Activated CD8-positive, alpha-beta T cell treated with anti-CD3 and anti-CD28 coated beads for 36 hours (primary cell): ENCODE measurements around the gene HCST. TPM values are rescaled to one million over a fixed set of nuclear protein-coding genes. Genes with fewer than 3 reads are reported as not detected.

Source experiments
- ATAC-seq: fragments of 200-7000 bp; cut with Tn5 transposase; one replicate; pipeline ENCODE4 v1.10.0; 2021; ENCODE audit warnings: mild to moderate bottlenecking, moderate library complexity
- CTCF ChIA-PET: fragments of 350-600 bp; sonication (Branson Sonifier 250); formaldehyde crosslinking; loops from one replicate; lab custom pipeline; 2021; ENCODE audit warnings: antibody characterized with exemption; lab: Charles Lee
- POLR2A ChIA-PET: fragments of 350-600 bp; sonication (Branson Sonifier 250); formaldehyde crosslinking; loops from one replicate; lab custom pipeline; 2021; ENCODE audit warnings: antibody characterized with exemption; lab: Charles Lee
- DNase-seq: peaks from one replicate; pipeline ENCODE4 v3.0.0-alpha.2; 2020
- H3K27ac Mint-ChIP-seq: one replicate; pipeline ENCODE4 v1.8.0; 2021; ENCODE audit warnings: mild to moderate bottlenecking, mixed read lengths
- H3K27me3 Mint-ChIP-seq: one replicate; pipeline ENCODE4 v1.8.0; 2021; ENCODE audit warnings: mixed read lengths
- H3K36me3 Mint-ChIP-seq: one replicate; pipeline ENCODE4 v1.8.0; 2021; ENCODE audit warnings: low read depth, mixed read lengths
- H3K4me1 Mint-ChIP-seq: one replicate; pipeline ENCODE4 v1.8.0; 2021; ENCODE audit warnings: low read depth, mixed read lengths
- H3K4me3 Mint-ChIP-seq: one replicate; pipeline ENCODE4 v1.8.0; 2021; ENCODE audit warnings: mild to moderate bottlenecking, moderate library complexity, mixed read lengths
- H3K9me3 Mint-ChIP-seq: one replicate; pipeline ENCODE4 v1.8.0; 2021; ENCODE audit warnings: mixed read lengths
- intact Hi-C: fragments of 100-400 bp; cut with micrococcal nuclease; formaldehyde crosslinking; loops from one replicate; pipeline ENCODE4 v1.10.0; 2022
- total RNA-seq, 2 experiments: library from RNA; stranded (reverse); gene quantifications; one replicate each; pipeline ENCODE4 v1.2.3, GENCODE V29; 2021
- TF ChIP-seq, protein P1 (sequence below): fragments of 200-600 bp; IDR thresholded peaks from one replicate; pipeline ENCODE4 v1.8.0; 2022; ENCODE audit warnings: antibody characterized with exemption, mild to moderate bottlenecking

The HCST gene
- total RNA-seq, 2 experiments from 2014 or later, result 57.1 to 72.0 TPM

DNA sequence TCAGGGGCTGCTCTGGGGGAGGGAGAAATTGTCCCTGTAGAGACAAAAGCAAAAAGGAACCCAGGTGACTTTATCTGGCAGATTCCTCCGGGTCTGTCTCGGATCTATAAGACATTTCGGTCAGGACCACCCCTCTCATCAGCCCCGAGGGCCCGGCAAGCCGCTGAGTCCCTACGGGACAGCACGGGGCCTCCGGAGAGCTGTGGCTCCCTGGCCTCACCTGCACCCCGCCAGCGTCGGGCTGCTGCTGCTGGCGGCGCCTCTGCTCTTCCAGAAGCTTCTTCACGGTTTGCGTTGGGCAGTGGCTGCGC lies 3.9 kb upstream of the HCST start:
- intact Hi-C loops, result no loop called here
- Mint-ChIP-seq H3K4me3 (peak overlapping the region; percentile 86), H3K27me3 (no peaks in the 10 kb centered on the region), H3K36me3 (peaks cover 60% of the 10 kb centered on the region), H3K4me1 (peaks cover 38% of the 10 kb centered on the region), H3K9me3 (no peaks in the 10 kb centered on the region), H3K27ac (peak overlapping the region; percentile 95)
- POLR2A ChIA-PET, result interaction anchor here (3.1 kb wide), 1 partner anchor 14 kb away, joined by 24 read pairs; no protein-coding TSS in a partner anchor
- DNase-seq (no peak), ATAC-seq (no peak)
- TF ChIP-seq, protein P1, sequence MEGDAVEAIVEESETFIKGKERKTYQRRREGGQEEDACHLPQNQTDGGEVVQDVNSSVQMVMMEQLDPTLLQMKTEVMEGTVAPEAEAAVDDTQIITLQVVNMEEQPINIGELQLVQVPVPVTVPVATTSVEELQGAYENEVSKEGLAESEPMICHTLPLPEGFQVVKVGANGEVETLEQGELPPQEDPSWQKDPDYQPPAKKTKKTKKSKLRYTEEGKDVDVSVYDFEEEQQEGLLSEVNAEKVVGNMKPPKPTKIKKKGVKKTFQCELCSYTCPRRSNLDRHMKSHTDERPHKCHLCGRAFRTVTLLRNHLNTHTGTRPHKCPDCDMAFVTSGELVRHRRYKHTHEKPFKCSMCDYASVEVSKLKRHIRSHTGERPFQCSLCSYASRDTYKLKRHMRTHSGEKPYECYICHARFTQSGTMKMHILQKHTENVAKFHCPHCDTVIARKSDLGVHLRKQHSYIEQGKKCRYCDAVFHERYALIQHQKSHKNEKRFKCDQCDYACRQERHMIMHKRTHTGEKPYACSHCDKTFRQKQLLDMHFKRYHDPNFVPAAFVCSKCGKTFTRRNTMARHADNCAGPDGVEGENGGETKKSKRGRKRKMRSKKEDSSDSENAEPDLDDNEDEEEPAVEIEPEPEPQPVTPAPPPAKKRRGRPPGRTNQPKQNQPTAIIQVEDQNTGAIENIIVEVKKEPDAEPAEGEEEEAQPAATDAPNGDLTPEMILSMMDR, result no peak
- CTCF ChIA-PET, result interaction anchor here (1.2 kb wide), 1 partner anchor 12 kb away, joined by 3 read pairs; no protein-coding TSS in a partner anchor

DNA sequence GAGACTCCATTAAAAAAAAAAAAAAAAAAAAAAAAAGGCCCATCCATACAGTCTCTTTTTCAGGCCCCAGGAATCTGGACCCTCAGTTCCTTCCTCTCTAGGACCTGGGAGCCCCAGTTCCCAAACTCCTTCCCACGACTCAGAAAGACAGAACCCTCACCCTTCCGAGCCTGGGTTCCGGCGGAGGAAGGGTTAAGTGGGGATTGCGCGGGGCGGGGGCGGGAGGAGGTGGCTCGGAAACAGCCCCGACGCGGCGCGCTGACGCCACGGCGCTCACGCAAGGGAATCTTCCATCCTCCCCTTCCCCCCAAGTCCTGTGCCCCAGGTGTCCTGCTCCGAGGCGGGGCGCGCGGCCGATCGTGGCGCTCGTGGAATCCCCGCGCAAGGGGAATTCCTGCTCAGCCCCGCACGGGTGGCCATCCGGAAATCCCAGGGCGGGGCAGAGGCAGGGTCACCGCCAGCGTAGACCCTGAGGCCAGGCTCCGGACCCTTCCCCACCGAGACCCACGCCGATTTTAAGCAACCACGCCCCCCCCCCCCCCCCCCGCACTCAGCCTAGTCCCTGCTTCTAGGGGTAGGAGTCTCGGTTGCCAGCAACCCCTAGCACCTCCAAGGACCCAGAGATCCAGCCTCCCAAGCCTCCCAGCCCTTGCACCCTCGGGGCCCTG lies 2.6 kb upstream of the HCST start:
- Mint-ChIP-seq H3K9me3 (no peaks in the 10 kb centered on the region), H3K4me3 (peak overlapping the region; percentile 86), H3K27me3 (no peaks in the 10 kb centered on the region), H3K27ac (peak overlapping the region; percentile 95), H3K36me3 (peaks cover 51% of the 10 kb centered on the region), H3K4me1 (peaks cover 49% of the 10 kb centered on the region)
- intact Hi-C loops, result loop anchor here (2.0 kb wide), 1 partner anchor 31 kb away; no protein-coding TSS in a partner anchor
- POLR2A ChIA-PET, result interaction anchor here (0.6 to 1.9 kb wide), 2 partner anchors 13 to 31 kb away, joined by 3 to 4 read pairs; no protein-coding TSS in a partner anchor
- TF ChIP-seq, protein P1, result no peak
- CTCF ChIA-PET, result no interaction called here
- ATAC-seq (peak; percentile 57), DNase-seq (peak; percentile 93)

DNA sequence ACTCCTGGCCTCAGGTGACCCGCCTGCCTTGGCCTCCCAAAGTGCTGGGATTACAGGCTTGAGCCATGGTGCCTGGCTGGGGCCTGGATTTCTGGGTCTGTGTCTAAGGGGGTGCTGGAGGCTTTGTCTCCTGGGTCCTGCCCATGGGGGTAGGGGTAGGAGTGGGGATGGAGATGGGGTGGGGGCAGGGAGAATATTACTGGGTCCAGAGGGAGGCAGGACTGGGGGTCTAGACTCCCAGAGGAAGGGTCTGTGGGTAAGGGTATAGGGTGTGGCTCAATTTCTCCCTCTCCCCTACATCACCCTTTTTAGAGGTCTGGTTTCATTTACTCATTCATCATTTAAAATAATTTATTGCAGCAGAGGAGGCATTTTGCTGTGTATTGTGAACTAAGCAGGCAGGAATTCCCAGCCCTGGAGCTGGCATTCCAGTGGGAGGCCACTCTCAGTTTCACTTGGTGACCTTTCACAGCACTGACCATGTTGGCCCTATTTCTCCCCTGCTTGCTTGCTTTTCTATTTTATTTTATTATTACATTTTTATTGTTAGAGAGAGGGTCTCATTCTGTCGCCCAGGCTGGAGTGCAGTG lies 1.2 kb upstream of the HCST start:
- ChIA-PET POLR2A (interaction anchor here (1.5 to 1.9 kb wide), 2 partner anchors 15 to 156 kb away, joined by 3 to 4 read pairs; partner anchors contain the start of genes PSENEN and U2AF1L4), CTCF (interaction anchor here (0.9 kb wide), 1 partner anchor 31 kb away, joined by 3 read pairs; no protein-coding TSS in a partner anchor)
- H3K4me1 Mint-ChIP-seq, result peaks cover 48% of the 10 kb centered on the region

DNA sequence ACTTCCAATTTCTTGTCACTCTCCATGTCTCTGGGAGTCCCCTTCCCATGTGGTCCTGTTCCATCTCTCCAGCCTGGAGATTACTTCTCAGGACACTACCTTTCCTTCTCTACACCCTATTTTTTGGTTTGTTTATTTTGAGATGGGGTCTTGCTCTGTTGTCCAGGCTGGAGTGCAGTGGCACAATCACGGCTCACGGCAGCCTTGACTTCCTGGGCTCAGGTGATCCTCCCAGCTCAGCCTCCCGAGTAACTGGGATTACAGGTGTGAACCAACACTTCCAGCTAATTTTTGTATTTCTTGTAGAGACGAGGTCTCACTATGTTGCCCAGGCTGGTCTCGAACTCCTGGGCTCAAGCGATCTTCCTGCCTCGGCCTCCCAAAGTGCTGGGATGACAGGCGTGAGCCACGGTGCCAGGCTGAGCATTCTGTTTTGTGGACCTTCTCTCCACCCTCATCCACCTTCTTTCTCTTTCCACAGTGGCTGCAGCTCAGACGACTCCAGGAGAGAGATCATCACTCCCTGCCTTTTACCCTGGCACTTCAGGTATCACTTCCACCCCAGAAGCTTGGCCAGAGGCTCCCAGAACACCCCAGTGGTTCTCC lies 644 bp downstream of the HCST start:
- Mint-ChIP-seq H3K27ac (peak overlapping the region; percentile 96), H3K36me3 (peaks cover 23% of the 10 kb centered on the region), H3K9me3 (no peaks in the 10 kb centered on the region), H3K4me1 (peaks cover 46% of the 10 kb centered on the region), H3K27me3 (no peaks in the 10 kb centered on the region), H3K4me3 (peak overlapping the region; percentile 86)
- ATAC-seq (no peak), DNase-seq (no peak)
- POLR2A ChIA-PET, result interaction anchor here (0.6 to 1.1 kb wide), 5 partner anchors 9 to 305 kb away, joined by 3 read pairs; partner anchors contain the start of gene WDR62
- CTCF ChIA-PET, result interaction anchor here (0.8 to 3.3 kb wide), 2 partner anchors 26 to 28 kb away, joined by 5 to 12 read pairs; no protein-coding TSS in a partner anchor
- TF ChIP-seq, protein P1, result no peak
- intact Hi-C loops, result loop anchor here (2.0 kb wide), 1 partner anchor 190 kb away; no protein-coding TSS in a partner anchor

More for the DNA sequence above, 1.2 kb upstream of the HCST start:
- peak overlapping the region; percentile 86 for H3K4me3 Mint-ChIP-seq
- intact Hi-C loops, result loop anchor here (2.0 kb wide), 1 partner anchor 30 kb away; no protein-coding TSS in a partner anchor
- ATAC-seq (no peak), DNase-seq (no peak)
- H3K9me3 Mint-ChIP-seq, result no peaks in the 10 kb centered on the region
- peaks cover 41% of the 10 kb centered on the region for H3K36me3 Mint-ChIP-seq
- H3K27ac Mint-ChIP-seq, result peak overlapping the region; percentile 96
- H3K27me3 Mint-ChIP-seq, result no peaks in the 10 kb centered on the region
- TF ChIP-seq, protein P1, result no peak
